OCI-LY1 (cell line): ENCODE measurements around the gene TACR1.
"Not testable (repeated sequence)": the region's sequence is repeated elsewhere in the genome, so short reads cannot be mapped to it uniquely, and the experiment has no call there.

Experiments
- H2AFZ ChIP-seq: fragments of 200-600 bp; sonication (generic), shearing (Covaris generic); 2 replicates; pipeline ENCODE4 v1.6.0; 2014; ENCODE audit warnings: antibody characterized with exemption, mild to moderate bottlenecking, low read length
- H3F3A ChIP-seq: fragments of 200-600 bp; sonication (generic), shearing (Covaris generic); 2 replicates; pipeline ENCODE4 v1.6.0; 2014; ENCODE audit warnings: mild to moderate bottlenecking, antibody characterized with exemption, low read length, moderate library complexity; ENCODE audit not compliant: insufficient read depth
- H3K27ac ChIP-seq: fragments of 200-600 bp; sonication (generic); 2 replicates; pipeline ENCODE4 v1.5.1; 2014; ENCODE audit warnings: low read length, mixed run types, mild to moderate bottlenecking, low read depth; ENCODE audit not compliant: poor library complexity, severe bottlenecking
- H3K27me3 ChIP-seq: fragments of 200-600 bp; sonication (generic); 2 replicates; pipeline ENCODE4 v1.6.0; 2014; ENCODE audit warnings: antibody characterized with exemption, mild to moderate bottlenecking, low read length, moderate library complexity; ENCODE audit not compliant: insufficient read depth
- H3K36me3 ChIP-seq: fragments of 200-600 bp; sonication (generic); 2 replicates; pipeline ENCODE4 v1.6.1; 2014; ENCODE audit warnings: mild to moderate bottlenecking, antibody characterized with exemption, low read length, moderate library complexity, mixed read lengths; ENCODE audit not compliant: insufficient read depth
- H3K4me1 ChIP-seq: fragments of 200-600 bp; sonication (generic); 2 replicates; pipeline ENCODE4 v1.5.1; 2014; ENCODE audit warnings: mild to moderate bottlenecking, low read length, moderate library complexity; ENCODE audit not compliant: insufficient read depth, severe bottlenecking
- H3K4me2 ChIP-seq: fragments of 200-600 bp; sonication (generic), shearing (Covaris generic); 2 replicates; pipeline ENCODE4 v1.6.1; 2014; ENCODE audit warnings: low read length
- H3K4me3 ChIP-seq: fragments of 200-600 bp; sonication (generic); 2 replicates; pipeline ENCODE4 v1.5.1; 2014; ENCODE audit warnings: low read length, low read depth, mild to moderate bottlenecking, mixed read lengths; ENCODE audit not compliant: poor library complexity, severe bottlenecking
- H3K79me2 ChIP-seq: fragments of 200-600 bp; shearing (Covaris generic); 2 replicates; pipeline ENCODE4 v1.6.1; 2016; ENCODE audit warnings: mixed run types, low read length, mixed read lengths; ENCODE audit not compliant: insufficient read depth
- H3K9ac ChIP-seq: fragments of 200-600 bp; sonication (generic), shearing (Covaris generic); 2 replicates; pipeline ENCODE4 v1.6.1; 2014; ENCODE audit warnings: mild to moderate bottlenecking, low read length, mixed read lengths
- H3K9me2 ChIP-seq: fragments of 200-600 bp; sonication (generic), shearing (Covaris generic); 2 replicates; pipeline ENCODE4 v1.6.1; 2014; ENCODE audit warnings: low read depth, mild to moderate bottlenecking, low read length, mixed read lengths
- H3K9me3 ChIP-seq: fragments of 200-600 bp; shearing (Covaris generic); 2 replicates; pipeline ENCODE4 v1.6.1; 2014; ENCODE audit warnings: low read length, mixed read lengths
- H4K20me1 ChIP-seq: fragments of 200-600 bp; sonication (generic), shearing (Covaris generic); 2 replicates; pipeline ENCODE4 v1.6.0; 2016; ENCODE audit warnings: mild to moderate bottlenecking, low read length; ENCODE audit not compliant: insufficient read depth
- CTCF ChIP-seq: fragments of 200-600 bp; sonication (generic), shearing (Covaris generic); IDR thresholded peaks from 2 replicates; pipeline ENCODE4 v1.5.1; 2017; ENCODE audit warnings: mild to moderate bottlenecking, antibody characterized with exemption, low read length, moderate library complexity, mixed read lengths
- EZH2 ChIP-seq: fragments of 200-600 bp; sonication (generic), shearing (Covaris generic); IDR thresholded peaks from 2 replicates; pipeline ENCODE4 v1.8.0; 2017; ENCODE audit warnings: borderline replicate concordance, mixed run types, mild to moderate bottlenecking, antibody characterized with exemption, low read length, moderate library complexity, mixed read lengths

The TACR1 gene

GRCh38 chr2:75224636-75225094 is 25.3 kb upstream of the TACR1 start:
- no peaks in the 10 kb centered on the region for H3K36me3 ChIP-seq
- TF ChIP-seq CTCF (no peak), EZH2 (no peak)
- no peak overlapping the region for H3K4me3 ChIP-seq
- no peaks in the 10 kb centered on the region for H3K9me2 ChIP-seq
- H3K27ac ChIP-seq: no peak overlapping the region
- no peaks in the 10 kb centered on the region for H4K20me1 ChIP-seq
- H2AFZ ChIP-seq: no peak overlapping the region
- no peak overlapping the region for H3K9ac ChIP-seq
- H3K9me3 ChIP-seq: no peaks in the 10 kb centered on the region
- no peaks in the 10 kb centered on the region for H3F3A ChIP-seq
- no peaks in the 10 kb centered on the region for H3K79me2 ChIP-seq
- no peaks in the 10 kb centered on the region for H3K4me1 ChIP-seq
- H3K4me2 ChIP-seq: no peak overlapping the region
- H3K27me3 ChIP-seq: no peaks in the 10 kb centered on the region

- Histone ChIP-seq H3F3A (no peaks in the 10 kb centered on the region), H3K9me2 (no peaks in the 10 kb centered on the region), H3K79me2 (no peaks in the 10 kb centered on the region), H3K4me1 (no peaks in the 10 kb centered on the region), H3K27me3 (no peaks in the 10 kb centered on the region), H3K9ac (no peak overlapping the region), H3K36me3 (no peaks in the 10 kb centered on the region), H3K9me3 (no peaks in the 10 kb centered on the region), H3K27ac (no peak overlapping the region), H2AFZ (no peak overlapping the region), H4K20me1 (no peaks in the 10 kb centered on the region), H3K4me3 (no peak overlapping the region), H3K4me2 (no peak overlapping the region)
- no peak for TF ChIP-seq EZH2
- no peak for TF ChIP-seq CTCF
Measured at GRCh38 chr2:75222527-75222926, 23.2 kb upstream of the TACR1 start.

- Histone ChIP-seq H3K4me2 (no peak overlapping the region), H3K9me3 (no peaks in the 10 kb centered on the region), H3K4me3 (no peak overlapping the region), H3K4me1 (no peaks in the 10 kb centered on the region), H3K27ac (no peak overlapping the region), H4K20me1 (no peaks in the 10 kb centered on the region), H3K36me3 (no peaks in the 10 kb centered on the region), H3K9me2 (no peaks in the 10 kb centered on the region), H3F3A (no peaks in the 10 kb centered on the region), H3K9ac (no peak overlapping the region), H2AFZ (no peak overlapping the region), H3K27me3 (no peaks in the 10 kb centered on the region), H3K79me2 (no peaks in the 10 kb centered on the region)
- TF ChIP-seq EZH2 (no peak), CTCF (no peak)
Measured at GRCh38 chr2:75221862-75222261, 22.5 kb upstream of the TACR1 start.

- not testable (repeated sequence) for H2AFZ ChIP-seq, H3K27me3 ChIP-seq, H4K20me1 ChIP-seq, H3K9me2 ChIP-seq, H3K4me3 ChIP-seq, H3K27ac ChIP-seq, H3K36me3 ChIP-seq, H3K4me2 ChIP-seq, H3K9me3 ChIP-seq, H3F3A ChIP-seq, H3K4me1 ChIP-seq, H3K79me2 ChIP-seq, H3K9ac ChIP-seq
Measured at GRCh38 chr2:75219213-75219612, 19.9 kb upstream of the TACR1 start.
